Endothelial cell of umbilical vein (primary cell): ENCODE measurements around the gene KRTAP10-2. TPM values are rescaled to one million over a fixed set of nuclear protein-coding genes. Genes with fewer than 3 reads are reported as not detected.

Experiments used
- BruUV-seq: library from RNA; stranded (reverse); fragments of 400-500 nt; replicated peaks from 2 replicates; lab custom pipeline; 2021; lab: Mats Ljungman, UMichigan
- CTCF ChIA-PET: fragments of 300-600, 350-600 bp; sonication (Branson Sonifier 250); formaldehyde crosslinking; loops from one replicate; lab custom pipeline; 2021; ENCODE audit warnings: antibody characterized with exemption, inconsistent platforms; lab: Charles Lee
- POLR2A ChIA-PET: fragments of 300-600, 350-600 bp; sonication (Branson Sonifier 250); formaldehyde crosslinking; loops from one replicate; lab custom pipeline; 2021; ENCODE audit warnings: antibody characterized with exemption, inconsistent platforms; lab: Charles Lee
- DNase-seq: peaks from one replicate; pipeline ENCODE4 v3.0.0-alpha.2; 2011; ENCODE audit warnings: low read depth, low spot score
- FAIRE-seq: peaks from 2 replicates; lab custom pipeline; 2011; peaks lifted over from hg19 to GRCh38; lab: Jason Lieb, UNC
- H2AFZ ChIP-seq: 2 replicates; pipeline ENCODE4 v1.6.0; 2012; ENCODE audit warnings: low read depth, low read length, control low read depth, inconsistent platforms
- H3K27ac ChIP-seq: 2 replicates; pipeline ENCODE4 v1.5.1; 2011; ENCODE audit warnings: low read depth, mild to moderate bottlenecking, control low read depth, low read length, moderate library complexity; ENCODE audit not compliant: insufficient read depth
- H3K27me3 ChIP-seq, 2 experiments: 2 replicates each; pipeline versions ENCODE4 v1.6.0 to v1.6.1; 2011; ENCODE audit warnings: low read length in 2 of 2, mixed read lengths in 1 of 2; ENCODE audit not compliant: control insufficient read depth in 2 of 2, insufficient read depth in 2 of 2
- H3K36me3 ChIP-seq, 2 experiments: 2 replicates in 1 of 2; 3 replicates in 1 of 2; pipeline ENCODE4 v1.5.1; 2011; ENCODE audit warnings: low read length in 2 of 2, mild to moderate bottlenecking in 1 of 2, moderate library complexity in 1 of 2; ENCODE audit not compliant: control insufficient read depth in 2 of 2, insufficient read depth in 2 of 2; ENCODE audit errors: extremely low read depth in 1 of 2
- H3K4me1 ChIP-seq: 3 replicates; pipeline ENCODE4 v1.5.1; 2011; ENCODE audit warnings: mild to moderate bottlenecking, low read length; ENCODE audit not compliant: control insufficient read depth, insufficient read depth; ENCODE audit errors: extremely low read depth
- H3K4me2 ChIP-seq: 2 replicates; pipeline ENCODE4 v1.6.1; 2011; ENCODE audit warnings: low read length, control low read depth, mixed read lengths; ENCODE audit not compliant: insufficient read depth
- H3K4me3 ChIP-seq, 3 experiments: fragments of 200-600 bp in 1 of 3; sonication (generic), shearing (Covaris generic) in 1 of 3; replicated peaks in 1 of 3; 2 replicates each; pipeline ENCODE4 v1.5.1; 2011 to 2016; ENCODE audit warnings: control low read depth in 3 of 3, low read length in 3 of 3, mild to moderate bottlenecking in 2 of 3, inconsistent platforms in 1 of 3, low read depth in 1 of 3, moderate library complexity in 1 of 3; ENCODE audit not compliant: insufficient read depth in 1 of 3
- H3K79me2 ChIP-seq: 2 replicates; pipeline ENCODE4 v1.6.0; 2012; ENCODE audit warnings: low read length, inconsistent platforms; ENCODE audit not compliant: control insufficient read depth, insufficient read depth
- H3K9ac ChIP-seq: replicated peaks from 2 replicates; pipeline ENCODE3; 2011; ENCODE audit warnings: low read length, control low read depth; ENCODE audit not compliant: insufficient read depth; ENCODE audit errors: extremely low read depth
- H3K9me1 ChIP-seq: replicated peaks from 3 replicates; pipeline ENCODE4 v1.6.0; 2011; ENCODE audit warnings: mild to moderate bottlenecking, low read length; ENCODE audit not compliant: control insufficient read depth, insufficient read depth; ENCODE audit errors: extremely low read depth
- H3K9me3 ChIP-seq: replicated peaks from 2 replicates; pipeline ENCODE4 v1.5.1; 2012; ENCODE audit warnings: low read length, inconsistent platforms; ENCODE audit not compliant: control insufficient read depth, insufficient read depth
- H4K20me1 ChIP-seq: replicated peaks from 2 replicates; pipeline ENCODE3; 2011; ENCODE audit warnings: mild to moderate bottlenecking, low read length; ENCODE audit not compliant: control insufficient read depth, insufficient read depth; ENCODE audit errors: extremely low read depth
- CTCF ChIP-seq, 2 donors: IDR thresholded peaks; 1 replicate in 1 of 2; 2 replicates in 1 of 2; pipeline ENCODE4 v1.5.1; 2011; ENCODE audit warnings: low read length in 2 of 2, mild to moderate bottlenecking in 2 of 2, moderate library complexity in 2 of 2, control low read depth in 1 of 2, inconsistent platforms in 1 of 2, low read depth in 1 of 2; ENCODE audit not compliant: insufficient read depth in 1 of 2; ENCODE audit errors: extremely low read depth in 1 of 2
- EZH2 ChIP-seq: IDR thresholded peaks from 2 replicates; pipeline ENCODE4 v1.6.1; 2012; ENCODE audit warnings: borderline replicate concordance, low read depth, mild to moderate bottlenecking, moderate library complexity, low read length, inconsistent platforms; ENCODE audit not compliant: severe bottlenecking
- FOS ChIP-seq: IDR thresholded peaks from 2 replicates; pipeline ENCODE4 v1.6.1; 2011; ENCODE audit warnings: mild to moderate bottlenecking, low read length, moderate library complexity, borderline replicate concordance; ENCODE audit not compliant: insufficient read depth
- GATA2 ChIP-seq: IDR thresholded peaks from 2 replicates; pipeline ENCODE4 v1.7.0; 2011; ENCODE audit warnings: low read depth, mild to moderate bottlenecking, moderate library complexity, mixed read lengths, low read length; ENCODE audit not compliant: insufficient read length, insufficient read depth
- JUN ChIP-seq: IDR thresholded peaks from 2 replicates; pipeline ENCODE4 v1.6.1; 2011; ENCODE audit warnings: borderline replicate concordance, low read depth; ENCODE audit not compliant: insufficient read length, insufficient read depth
- MAX ChIP-seq: IDR thresholded peaks from 2 replicates; pipeline ENCODE4 v1.6.1; 2011; ENCODE audit not compliant: insufficient read depth, insufficient read length
- MYC ChIP-seq: IDR thresholded peaks from one replicate; pipeline ENCODE4 v1.6.1; 2011; ENCODE audit warnings: mild to moderate bottlenecking, low read depth, low read length
- POLR2A ChIP-seq: IDR thresholded peaks from 2 replicates; pipeline ENCODE4 v1.6.1; 2012; ENCODE audit warnings: low read depth, mild to moderate bottlenecking, control low read depth, low read length
- POLR2AphosphoS5 ChIP-seq: IDR thresholded peaks from 2 replicates; pipeline ENCODE4 v1.6.1; 2012; ENCODE audit warnings: low read depth, mild to moderate bottlenecking, control low read depth, low read length, moderate library complexity; ENCODE audit not compliant: insufficient read depth
- dilution Hi-C: fragments of 300-500 bp; cut with MboI; formaldehyde crosslinking; loops from one replicate; pipeline ENCODE4 v1.15.0; 2019; ENCODE audit warnings: low sequenced_read_pairs; ENCODE audit not compliant: extremely low pct_ligation_motif_present
- intact Hi-C: fragments of 100-400 bp; cut with micrococcal nuclease; formaldehyde crosslinking; loops from one replicate; pipeline ENCODE4 v1.10.0; 2022
- polyA plus RNA-seq, 4 experiments: library from polyadenylated mRNA; depleted of rRNA in 3 of 4; stranded (reverse) in 3 of 4; unstranded in 1 of 4; fragments of >200 nt; gene quantifications; 2 replicates each; pipeline versions ENCODE4 v1.2.1 to v1.2.3, GENCODE V29; 2011 to 2012; ENCODE audit warnings: missing spikeins in 1 of 4
- total RNA-seq: library from RNA; stranded (reverse); gene quantifications from 2 replicates; pipeline ENCODE4 v1.2.3, GENCODE V29; 2021

KRTAP10-2 gene
- total and polyA plus RNA-seq, 2 donors (not counting 3 experiments of a cell fraction or from before 2014, with no cell fraction given): not detected

GRCh38 chr21:44566403-44566802 lies 15.1 kb upstream of the KRTAP10-2 start:
- CTCF ChIA-PET: no interaction called here
- dilution Hi-C loops: no loop called here
- no TSS peak for BruUV-seq

GRCh38 chr21:44564886-44565598 lies 13.7 kb upstream of the KRTAP10-2 start:
- no TSS peak for BruUV-seq
- no peak overlapping the region for H3K4me2 ChIP-seq
- dilution Hi-C loops: no loop called here
- DNase-seq: no peak
- POLR2A ChIA-PET: no interaction called here
- no peaks in the 10 kb centered on the region for H3K36me3 ChIP-seq
- H3K9me1 ChIP-seq: no peaks in the 10 kb centered on the region
- no peaks in the 10 kb centered on the region for H3K4me1 ChIP-seq
- H3K9ac ChIP-seq: no peak overlapping the region
- no peak for TF ChIP-seq MAX
- no peak for TF ChIP-seq CTCF (IDR thresholded peaks at IDR 0.05; ENCODE audit: extremely low read depth in 1 of 2, insufficient read depth in 1 of 2, low read depth in 1 of 2, low read length in 2 of 2)
- no peak for TF ChIP-seq JUN
- no peak for TF ChIP-seq POLR2AphosphoS5
- no peak for TF ChIP-seq GATA2
- no peak for TF ChIP-seq EZH2
- no peak for TF ChIP-seq MYC
- no peak for TF ChIP-seq FOS
- TF ChIP-seq POLR2A: no peak
- H3K9me3 ChIP-seq: no peaks in the 10 kb centered on the region
- no peaks in the 10 kb centered on the region for H3K79me2 ChIP-seq
- intact Hi-C loops: loop anchor here (5.0 kb wide), 1 partner anchor 42 kb away; no protein-coding TSS in a partner anchor
- no peaks in the 10 kb centered on the region for H4K20me1 ChIP-seq
- peaks cover 0 to 3% of the 10 kb centered on the region in 2 experiments for H3K27me3 ChIP-seq
- H2AFZ ChIP-seq: no peak overlapping the region
- CTCF ChIA-PET: no interaction called here
- FAIRE-seq: no peak
- no peak overlapping the region for H3K27ac ChIP-seq
- no peak overlapping the region for H3K4me3 ChIP-seq

More at GRCh38 chr21:44566403-44566802, 15.1 kb upstream of the KRTAP10-2 start:
- H3K4me3 ChIP-seq: no peak overlapping the region
- POLR2A ChIA-PET: no interaction called here
- no peak for DNase-seq
- H3K36me3 ChIP-seq: no peaks in the 10 kb centered on the region
- no peaks in the 10 kb centered on the region for H3K9me3 ChIP-seq
- peaks cover 0 to 3% of the 10 kb centered on the region in 2 experiments for H3K27me3 ChIP-seq
- no peak overlapping the region for H3K4me2 ChIP-seq
- no peaks in the 10 kb centered on the region for H3K9me1 ChIP-seq
- no peak overlapping the region for H3K27ac ChIP-seq
- H3K79me2 ChIP-seq: no peaks in the 10 kb centered on the region
- intact Hi-C loops: no loop called here
- H2AFZ ChIP-seq: no peak overlapping the region
- peak; percentile 21 for FAIRE-seq
- TF ChIP-seq POLR2A: no peak
- no peak for TF ChIP-seq FOS
- no peak for TF ChIP-seq JUN
- TF ChIP-seq POLR2AphosphoS5: no peak
- TF ChIP-seq MYC: no peak
- no peaks in the 10 kb centered on the region for H4K20me1 ChIP-seq
- H3K4me1 ChIP-seq: no peaks in the 10 kb centered on the region
- no peak overlapping the region for H3K9ac ChIP-seq
